ENCODE measurements around the gene HAO1.

Gene HAO1

GRCh38 chr20:7930343-7930742, 9.9 kb downstream of the HAO1 start:
- no peak for DNase-seq (ENCODE audit: low spot score)
- TF ChIP-seq CTCF (IDR thresholded peaks at IDR 0.05; ENCODE audit: extremely low read depth, missing control alignments), result no peak

- no peak for TF ChIP-seq CTCF (IDR thresholded peaks at IDR 0.05; ENCODE audit: extremely low read depth, missing control alignments)
- no peak for DNase-seq (ENCODE audit: low spot score)
Measured at GRCh38 chr20:7926767-7927166, 13.5 kb downstream of the HAO1 start.

GRCh38 chr20:7926323-7926722, 13.9 kb downstream of the HAO1 start:
- no peak for TF ChIP-seq CTCF (IDR thresholded peaks at IDR 0.05; ENCODE audit: extremely low read depth, missing control alignments)
- no peak for DNase-seq (ENCODE audit: low spot score)

GRCh38 chr20:7924692-7925091, 15.6 kb downstream of the HAO1 start:
- no peak for TF ChIP-seq CTCF (IDR thresholded peaks at IDR 0.05; ENCODE audit: extremely low read depth, missing control alignments)
- no peak for DNase-seq (ENCODE audit: low spot score)

GRCh38 chr20:7916648-7917047, 23.6 kb downstream of the HAO1 start:
- DNase-seq (ENCODE audit: low spot score), result no peak
- no peak for TF ChIP-seq CTCF (IDR thresholded peaks at IDR 0.05; ENCODE audit: extremely low read depth, missing control alignments)

- no peak for TF ChIP-seq CTCF (IDR thresholded peaks at IDR 0.05; ENCODE audit: extremely low read depth, missing control alignments)
- DNase-seq (ENCODE audit: low spot score), result no peak
Measured at GRCh38 chr20:7912551-7912950, 27.7 kb downstream of the HAO1 start.

GRCh38 chr20:7911586-7912330, 28.5 kb downstream of the HAO1 start:
- no peak for TF ChIP-seq CTCF (IDR thresholded peaks at IDR 0.05; ENCODE audit: extremely low read depth, missing control alignments)
- DNase-seq (ENCODE audit: low spot score), result no peak
